Loucy (cell line): Measurements from ENCODE around the gene CAMK2A.

Source experiments
- H2AFZ ChIP-seq: fragments of 200-600 bp; sonication (generic); 2 replicates; pipeline ENCODE4 v1.6.0; 2016; ENCODE audit warnings: antibody characterized with exemption, mild to moderate bottlenecking, low read length, moderate library complexity
- H3F3A ChIP-seq: fragments of 200-600 bp; 2 replicates; pipeline ENCODE4 v1.6.0; 2016; ENCODE audit warnings: antibody characterized with exemption, low read depth, mild to moderate bottlenecking
- H3K27me3 ChIP-seq: fragments of 200-600 bp; sonication (generic); 2 replicates; pipeline ENCODE4 v1.6.1; 2014; ENCODE audit warnings: low read length, mild to moderate bottlenecking; ENCODE audit not compliant: insufficient read depth, poor library complexity, severe bottlenecking
- H3K36me3 ChIP-seq: fragments of 200-600 bp; sonication (generic); 2 replicates; pipeline ENCODE4 v1.6.1; 2016; ENCODE audit warnings: low read length; ENCODE audit not compliant: insufficient read depth
- H3K4me1 ChIP-seq: fragments of 200-600 bp; sonication (generic); 2 replicates; pipeline ENCODE4 v1.5.1; 2014; ENCODE audit warnings: low read length, mild to moderate bottlenecking; ENCODE audit not compliant: insufficient read depth, poor library complexity, severe bottlenecking
- H3K4me2 ChIP-seq: fragments of 200-600 bp; sonication (generic); 2 replicates; pipeline ENCODE4 v1.6.0; 2014; ENCODE audit warnings: antibody characterized with exemption, low read length, low read depth, mild to moderate bottlenecking; ENCODE audit not compliant: poor library complexity, severe bottlenecking
- H3K4me3 ChIP-seq: fragments of 200-600 bp; sonication (generic); 2 replicates; pipeline ENCODE4 v1.5.1; 2014; ENCODE audit warnings: low read length, mild to moderate bottlenecking, mixed read lengths; ENCODE audit not compliant: poor library complexity, severe bottlenecking
- H3K79me2 ChIP-seq: fragments of 200-600 bp; sonication (generic); 2 replicates; pipeline ENCODE4 v1.6.1; 2014; ENCODE audit warnings: low read length; ENCODE audit not compliant: insufficient read depth
- H3K9ac ChIP-seq: fragments of 200-600 bp; sonication (generic); 2 replicates; pipeline ENCODE4 v1.6.0; 2014; ENCODE audit warnings: mild to moderate bottlenecking, low read depth, low read length, moderate library complexity; ENCODE audit not compliant: poor library complexity, severe bottlenecking
- H3K9me2 ChIP-seq: fragments of 200-600 bp; sonication (generic); replicated peaks from 2 replicates; pipeline ENCODE4 v1.6.1; 2016; ENCODE audit warnings: low read depth, low read length, mixed read lengths
- H3K9me3 ChIP-seq: fragments of 200-600 bp; sonication (generic); 2 replicates; pipeline ENCODE4 v1.6.1; 2014; ENCODE audit warnings: mild to moderate bottlenecking, antibody characterized with exemption, low read length, low read depth; ENCODE audit not compliant: insufficient read depth
- H4K20me1 ChIP-seq: fragments of 200-600 bp; sonication (generic); 2 replicates; pipeline ENCODE4 v1.6.0; 2014; ENCODE audit warnings: antibody characterized with exemption, low read length, mild to moderate bottlenecking; ENCODE audit not compliant: insufficient read depth, poor library complexity, severe bottlenecking
- CTCF ChIP-seq: fragments of 200-600 bp; sonication (generic); conservative IDR thresholded peaks from 2 replicates; pipeline ENCODE4 v1.5.1; 2014; ENCODE audit warnings: mild to moderate bottlenecking, antibody characterized with exemption, low read length
- EZH2phosphoT487 ChIP-seq: fragments of 200-600 bp; IDR thresholded peaks from 2 replicates; pipeline ENCODE4 v1.6.1; 2018; ENCODE audit warnings: antibody characterized with exemption, mild to moderate bottlenecking, moderate library complexity, borderline replicate concordance

The CAMK2A gene

GRCh38 chr5:150181027-150181426 is 108.5 kb downstream of the CAMK2A start:
- no peak overlapping the region for H3K9ac ChIP-seq
- H3K4me1 ChIP-seq: no peaks in the 10 kb centered on the region

GRCh38 chr5:150180241-150181026 is 109.1 kb downstream of the CAMK2A start:
- no peaks in the 10 kb centered on the region for H3F3A ChIP-seq
- no peaks in the 10 kb centered on the region for H3K4me1 ChIP-seq
- no peak overlapping the region for H2AFZ ChIP-seq
- H4K20me1 ChIP-seq: no peaks in the 10 kb centered on the region
- no peak overlapping the region for H3K4me3 ChIP-seq
- no peak overlapping the region for H3K4me2 ChIP-seq
- H3K9ac ChIP-seq: no peak overlapping the region
- no peaks in the 10 kb centered on the region for H3K9me3 ChIP-seq
- no peaks in the 10 kb centered on the region for H3K79me2 ChIP-seq
- H3K36me3 ChIP-seq: no peaks in the 10 kb centered on the region
- H3K9me2 ChIP-seq: no peaks in the 10 kb centered on the region
- H3K27me3 ChIP-seq: no peaks in the 10 kb centered on the region
- no peak for TF ChIP-seq CTCF
- no peak for TF ChIP-seq EZH2phosphoT487

More at GRCh38 chr5:150181027-150181426, 108.5 kb downstream of the CAMK2A start:
- H3K36me3 ChIP-seq: no peaks in the 10 kb centered on the region
- H2AFZ ChIP-seq: no peak overlapping the region
- no peaks in the 10 kb centered on the region for H3K27me3 ChIP-seq
- H4K20me1 ChIP-seq: no peaks in the 10 kb centered on the region
- TF ChIP-seq CTCF (no peak), EZH2phosphoT487 (no peak)
- H3K4me2 ChIP-seq: no peak overlapping the region
- H3K9me3 ChIP-seq: no peaks in the 10 kb centered on the region
- H3K79me2 ChIP-seq: no peaks in the 10 kb centered on the region
- no peak overlapping the region for H3K4me3 ChIP-seq
- H3F3A ChIP-seq: no peaks in the 10 kb centered on the region
- no peaks in the 10 kb centered on the region for H3K9me2 ChIP-seq

GRCh38 chr5:150179019-150179620 is 110.5 kb downstream of the CAMK2A start:
- H3K4me1 ChIP-seq: no peaks in the 10 kb centered on the region
- no peaks in the 10 kb centered on the region for H3K79me2 ChIP-seq
- no peak for TF ChIP-seq CTCF
- no peak for TF ChIP-seq EZH2phosphoT487
- H3K9me3 ChIP-seq: no peaks in the 10 kb centered on the region
- no peaks in the 10 kb centered on the region for H3K36me3 ChIP-seq
- H4K20me1 ChIP-seq: no peaks in the 10 kb centered on the region
- H3K4me2 ChIP-seq: no peak overlapping the region
- no peaks in the 10 kb centered on the region for H3K27me3 ChIP-seq
- no peak overlapping the region for H3K4me3 ChIP-seq
- H3K9ac ChIP-seq: no peak overlapping the region
- no peaks in the 10 kb centered on the region for H3F3A ChIP-seq
- H3K9me2 ChIP-seq: no peaks in the 10 kb centered on the region
- H2AFZ ChIP-seq: no peak overlapping the region
